Esophagus muscularis mucosa (tissue), 4 donors: ENCODE results near the gene TVP23C. TPM values are rescaled to one million over a fixed set of nuclear protein-coding genes. Genes with fewer than 3 reads are reported as not detected.
"Not testable (repeated sequence)": the region's sequence is repeated elsewhere in the genome, so short reads cannot be mapped to it uniquely, and the experiment has no call there.

ENCODE experiments used
- DNase-seq: peaks from one replicate; pipeline ENCODE4 v3.0.0-alpha.2; 2017; ENCODE audit errors: extremely low spot score
- H3K27ac ChIP-seq, 4 donors: fragments of 200-600 bp; sonication (generic); replicated peaks in 1 of 4; 1 replicate in 3 of 4; 2 replicates in 1 of 4; pipeline ENCODE4 v1.5.1; 2016 to 2019; ENCODE audit warnings: mild to moderate bottlenecking in 1 of 4
- H3K27me3 ChIP-seq, 4 donors: fragments of 200-600 bp; sonication (generic); one replicate each; pipeline versions ENCODE4 v1.5.1 to v1.6.0; 2016 to 2019
- H3K36me3 ChIP-seq, 4 donors: fragments of 200-600 bp; sonication (generic); one replicate each; pipeline ENCODE4 v1.5.1; 2016 to 2019
- H3K4me1 ChIP-seq, 4 donors: fragments of 200-600 bp; sonication (generic); one replicate each; pipeline ENCODE4 v1.5.1; 2016 to 2019
- H3K4me3 ChIP-seq, 4 donors: fragments of 200-600 bp; sonication (generic); 1 replicate in 2 of 4; 2 replicates in 2 of 4; pipeline ENCODE4 v1.5.1; 2016 to 2019; ENCODE audit warnings: mild to moderate bottlenecking in 4 of 4, moderate library complexity in 1 of 4
- H3K9me3 ChIP-seq, 4 donors: fragments of 200-600 bp; sonication (generic); 1 replicate in 3 of 4; 2 replicates in 1 of 4; pipeline ENCODE4 v1.5.1; 2016 to 2019
- POLR2AphosphoS5 ChIP-seq, 2 donors: sonication (generic); formaldehyde crosslinking; IDR thresholded peaks; one replicate each; pipeline ENCODE4 v1.6.1; 2017; ENCODE audit warnings: antibody characterized with exemption in 2 of 2
- WGBS: methylation state at CpG from one replicate; pipeline ENCODE4 v1.1.5; 2018; 5-methylcytosine and 5-hydroxymethylcytosine counted together
- intact Hi-C: fragments of 100-400 bp; cut with DNase I; formaldehyde crosslinking; loops from one replicate; pipeline ENCODE4 v1.15.1; 2023
- total RNA-seq, 4 donors: library from RNA; depleted of rRNA; stranded (reverse); fragments of >200 nt; gene quantifications; one replicate each; pipeline versions ENCODE4 v1.1.0 to v1.2.1, GENCODE V29; 2016

Gene TVP23C
- total RNA-seq = 10 to 100 TPM in 1 of 4 donors, 1 to 10 TPM in 3; 4.3 to 19.9 (median 6.1) TPM

GRCh38 chr17:15563375-15563857, at the start of gene TVP23C:
TVP23C (minus strand) TSS chr17:15563483; CDS start chr17:15563448, 35 bp downstream.
- peaks cover 0 to 13% (median 4%) of the 10 kb centered on the region in 4 donors for H3K4me1 ChIP-seq
- H3K9me3 ChIP-seq, DNase-seq, H3K36me3 ChIP-seq, H3K27me3 ChIP-seq, intact Hi-C loops: not testable (repeated sequence)
- peak within 1 kb of the TSS; percentile 71 to 83 (median 80) for H3K27ac ChIP-seq
- H3K4me3 ChIP-seq = peak within 1 kb of the TSS; percentile 72 to 83 (median 76)
- WGBS = 0% methylated on average over 4 of the region's 46 CpGs
- TF ChIP-seq POLR2AphosphoS5 (IDR thresholded peaks at IDR 0.05) = peak; percentile 15 to 61

- H3K27ac ChIP-seq, H3K4me1 ChIP-seq, H3K36me3 ChIP-seq, H3K27me3 ChIP-seq, intact Hi-C loops, DNase-seq, H3K9me3 ChIP-seq, H3K4me3 ChIP-seq: not testable (repeated sequence)
- no CpG with 5 or more reads among the region's 8 CpGs for WGBS
Observed at GRCh38 chr17:15592960-15593359, 29.7 kb upstream of the TVP23C start.

GRCh38 chr17:15591986-15592385, 28.7 kb upstream of the TVP23C start:
- DNase-seq, H3K27me3 ChIP-seq, H3K36me3 ChIP-seq, H3K9me3 ChIP-seq, H3K4me3 ChIP-seq, H3K27ac ChIP-seq, H3K4me1 ChIP-seq, intact Hi-C loops: not testable (repeated sequence)
- 68% methylated on average over 5 of the region's 5 CpGs for WGBS

- H3K27ac ChIP-seq, H3K27me3 ChIP-seq, H3K4me1 ChIP-seq, H3K4me3 ChIP-seq, H3K36me3 ChIP-seq, DNase-seq, H3K9me3 ChIP-seq, intact Hi-C loops: not testable (repeated sequence)
- no CpG with 5 or more reads among the region's 1 CpG for WGBS
Observed at GRCh38 chr17:15590844-15591243, 27.6 kb upstream of the TVP23C start.

- 76% methylated on average over 9 of the region's 17 CpGs for WGBS
- intact Hi-C loops, H3K9me3 ChIP-seq: not testable (repeated sequence)
Observed at GRCh38 chr17:15589544-15590536, 26.6 kb upstream of the TVP23C start.

GRCh38 chr17:15588017-15588416, 24.7 kb upstream of the TVP23C start:
- DNase-seq, H3K36me3 ChIP-seq, H3K27me3 ChIP-seq, H3K27ac ChIP-seq, H3K9me3 ChIP-seq, H3K4me1 ChIP-seq, H3K4me3 ChIP-seq, intact Hi-C loops: not testable (repeated sequence)
- 95% methylated on average over 8 of the region's 8 CpGs for WGBS

More at GRCh38 chr17:15589544-15590536, 26.6 kb upstream of the TVP23C start:
- not testable (repeated sequence) for DNase-seq, H3K27ac ChIP-seq, H3K36me3 ChIP-seq, H3K27me3 ChIP-seq, H3K4me1 ChIP-seq, H3K4me3 ChIP-seq

- WGBS = 57% methylated on average over 1 of the region's 5 CpGs
- H3K9me3 ChIP-seq, H3K27me3 ChIP-seq, H3K4me3 ChIP-seq, intact Hi-C loops, H3K4me1 ChIP-seq, H3K36me3 ChIP-seq, DNase-seq, H3K27ac ChIP-seq: not testable (repeated sequence)
Observed at GRCh38 chr17:15583313-15583712, 20.0 kb upstream of the TVP23C start.

GRCh38 chr17:15581462-15581861, 18.2 kb upstream of the TVP23C start:
- H3K36me3 ChIP-seq, DNase-seq, H3K4me1 ChIP-seq, H3K9me3 ChIP-seq, H3K27me3 ChIP-seq, H3K27ac ChIP-seq, intact Hi-C loops, H3K4me3 ChIP-seq: not testable (repeated sequence)
- 82% methylated on average over 2 of the region's 4 CpGs for WGBS

- H3K27ac ChIP-seq, DNase-seq, H3K4me1 ChIP-seq, H3K27me3 ChIP-seq, H3K9me3 ChIP-seq, H3K4me3 ChIP-seq, H3K36me3 ChIP-seq, intact Hi-C loops: not testable (repeated sequence)
- no CpG with 5 or more reads among the region's 1 CpG for WGBS
Observed at GRCh38 chr17:15576848-15577247, 13.6 kb upstream of the TVP23C start.

- H3K36me3 ChIP-seq, H3K4me3 ChIP-seq, DNase-seq, H3K9me3 ChIP-seq, H3K27ac ChIP-seq, H3K4me1 ChIP-seq, intact Hi-C loops, H3K27me3 ChIP-seq: not testable (repeated sequence)
- WGBS = 94% methylated on average over 2 of the region's 5 CpGs
Observed at GRCh38 chr17:15574660-15575059, 11.4 kb upstream of the TVP23C start.
